Measurements from ENCODE around the gene GABARAP. TPM values are rescaled to one million over a fixed set of nuclear protein-coding genes. Genes with fewer than 3 reads are reported as not detected.

Gene GABARAP
- total and polyA plus RNA-seq, 2 of the 13 experiments (the other 11 are each of a cell fraction or from before 2014, with no cell fraction given) = 161 to 310 TPM

DNA sequence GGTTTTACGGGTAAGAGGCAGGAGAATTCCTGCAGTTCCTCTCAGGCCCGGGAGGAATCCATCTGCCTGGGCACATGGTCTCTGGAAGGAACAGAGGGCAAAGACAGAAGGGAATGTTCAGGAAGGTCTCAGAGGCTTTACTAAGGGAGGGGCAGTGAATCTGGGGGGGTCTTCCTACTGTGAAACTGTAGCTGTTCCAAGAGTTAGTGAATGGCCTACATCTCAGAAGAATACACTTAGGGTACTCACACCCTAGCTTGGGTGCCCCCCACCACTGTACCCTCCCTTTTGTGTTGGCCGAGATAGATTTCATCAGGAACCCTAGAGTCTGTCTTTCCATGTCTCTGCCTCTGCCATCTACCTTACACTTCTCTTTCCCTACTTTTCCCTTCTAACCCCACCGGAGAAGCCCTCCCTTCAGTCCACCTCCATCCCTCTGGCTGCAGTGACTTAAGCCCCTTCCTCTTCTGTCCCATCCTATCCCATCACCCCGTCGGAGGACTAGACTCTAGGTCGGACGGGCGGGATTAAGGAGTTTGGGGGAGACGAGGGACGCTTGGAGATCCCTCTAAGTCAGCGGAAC, 22.9 kb downstream of the GABARAP start (continued):
- TF ChIP-seq, protein P1, sequence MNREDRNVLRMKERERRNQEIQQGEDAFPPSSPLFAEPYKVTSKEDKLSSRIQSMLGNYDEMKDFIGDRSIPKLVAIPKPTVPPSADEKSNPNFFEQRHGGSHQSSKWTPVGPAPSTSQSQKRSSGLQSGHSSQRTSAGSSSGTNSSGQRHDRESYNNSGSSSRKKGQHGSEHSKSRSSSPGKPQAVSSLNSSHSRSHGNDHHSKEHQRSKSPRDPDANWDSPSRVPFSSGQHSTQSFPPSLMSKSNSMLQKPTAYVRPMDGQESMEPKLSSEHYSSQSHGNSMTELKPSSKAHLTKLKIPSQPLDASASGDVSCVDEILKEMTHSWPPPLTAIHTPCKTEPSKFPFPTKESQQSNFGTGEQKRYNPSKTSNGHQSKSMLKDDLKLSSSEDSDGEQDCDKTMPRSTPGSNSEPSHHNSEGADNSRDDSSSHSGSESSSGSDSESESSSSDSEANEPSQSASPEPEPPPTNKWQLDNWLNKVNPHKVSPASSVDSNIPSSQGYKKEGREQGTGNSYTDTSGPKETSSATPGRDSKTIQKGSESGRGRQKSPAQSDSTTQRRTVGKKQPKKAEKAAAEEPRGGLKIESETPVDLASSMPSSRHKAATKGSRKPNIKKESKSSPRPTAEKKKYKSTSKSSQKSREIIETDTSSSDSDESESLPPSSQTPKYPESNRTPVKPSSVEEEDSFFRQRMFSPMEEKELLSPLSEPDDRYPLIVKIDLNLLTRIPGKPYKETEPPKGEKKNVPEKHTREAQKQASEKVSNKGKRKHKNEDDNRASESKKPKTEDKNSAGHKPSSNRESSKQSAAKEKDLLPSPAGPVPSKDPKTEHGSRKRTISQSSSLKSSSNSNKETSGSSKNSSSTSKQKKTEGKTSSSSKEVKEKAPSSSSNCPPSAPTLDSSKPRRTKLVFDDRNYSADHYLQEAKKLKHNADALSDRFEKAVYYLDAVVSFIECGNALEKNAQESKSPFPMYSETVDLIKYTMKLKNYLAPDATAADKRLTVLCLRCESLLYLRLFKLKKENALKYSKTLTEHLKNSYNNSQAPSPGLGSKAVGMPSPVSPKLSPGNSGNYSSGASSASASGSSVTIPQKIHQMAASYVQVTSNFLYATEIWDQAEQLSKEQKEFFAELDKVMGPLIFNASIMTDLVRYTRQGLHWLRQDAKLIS (CRISPR knock-in tag; IDR thresholded peaks at IDR 0.05) = no peak
- TF ChIP-seq, protein P2, sequence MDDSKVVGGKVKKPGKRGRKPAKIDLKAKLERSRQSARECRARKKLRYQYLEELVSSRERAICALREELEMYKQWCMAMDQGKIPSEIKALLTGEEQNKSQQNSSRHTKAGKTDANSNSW (CRISPR knock-in tag; IDR thresholded peaks at IDR 0.05; ENCODE audit: borderline replicate concordance) = no peak
- TF ChIP-seq RAD51 (IDR thresholded peaks at IDR 0.05; ENCODE audit: borderline replicate concordance) = no peak
- no peak for TF ChIP-seq KMT2A (CRISPR knock-in tag; IDR thresholded peaks at IDR 0.05)
- no peak for TF ChIP-seq ZNF329 (CRISPR knock-in tag; IDR thresholded peaks at IDR 0.05; ENCODE audit: low read depth)
- TF ChIP-seq, protein P3, sequence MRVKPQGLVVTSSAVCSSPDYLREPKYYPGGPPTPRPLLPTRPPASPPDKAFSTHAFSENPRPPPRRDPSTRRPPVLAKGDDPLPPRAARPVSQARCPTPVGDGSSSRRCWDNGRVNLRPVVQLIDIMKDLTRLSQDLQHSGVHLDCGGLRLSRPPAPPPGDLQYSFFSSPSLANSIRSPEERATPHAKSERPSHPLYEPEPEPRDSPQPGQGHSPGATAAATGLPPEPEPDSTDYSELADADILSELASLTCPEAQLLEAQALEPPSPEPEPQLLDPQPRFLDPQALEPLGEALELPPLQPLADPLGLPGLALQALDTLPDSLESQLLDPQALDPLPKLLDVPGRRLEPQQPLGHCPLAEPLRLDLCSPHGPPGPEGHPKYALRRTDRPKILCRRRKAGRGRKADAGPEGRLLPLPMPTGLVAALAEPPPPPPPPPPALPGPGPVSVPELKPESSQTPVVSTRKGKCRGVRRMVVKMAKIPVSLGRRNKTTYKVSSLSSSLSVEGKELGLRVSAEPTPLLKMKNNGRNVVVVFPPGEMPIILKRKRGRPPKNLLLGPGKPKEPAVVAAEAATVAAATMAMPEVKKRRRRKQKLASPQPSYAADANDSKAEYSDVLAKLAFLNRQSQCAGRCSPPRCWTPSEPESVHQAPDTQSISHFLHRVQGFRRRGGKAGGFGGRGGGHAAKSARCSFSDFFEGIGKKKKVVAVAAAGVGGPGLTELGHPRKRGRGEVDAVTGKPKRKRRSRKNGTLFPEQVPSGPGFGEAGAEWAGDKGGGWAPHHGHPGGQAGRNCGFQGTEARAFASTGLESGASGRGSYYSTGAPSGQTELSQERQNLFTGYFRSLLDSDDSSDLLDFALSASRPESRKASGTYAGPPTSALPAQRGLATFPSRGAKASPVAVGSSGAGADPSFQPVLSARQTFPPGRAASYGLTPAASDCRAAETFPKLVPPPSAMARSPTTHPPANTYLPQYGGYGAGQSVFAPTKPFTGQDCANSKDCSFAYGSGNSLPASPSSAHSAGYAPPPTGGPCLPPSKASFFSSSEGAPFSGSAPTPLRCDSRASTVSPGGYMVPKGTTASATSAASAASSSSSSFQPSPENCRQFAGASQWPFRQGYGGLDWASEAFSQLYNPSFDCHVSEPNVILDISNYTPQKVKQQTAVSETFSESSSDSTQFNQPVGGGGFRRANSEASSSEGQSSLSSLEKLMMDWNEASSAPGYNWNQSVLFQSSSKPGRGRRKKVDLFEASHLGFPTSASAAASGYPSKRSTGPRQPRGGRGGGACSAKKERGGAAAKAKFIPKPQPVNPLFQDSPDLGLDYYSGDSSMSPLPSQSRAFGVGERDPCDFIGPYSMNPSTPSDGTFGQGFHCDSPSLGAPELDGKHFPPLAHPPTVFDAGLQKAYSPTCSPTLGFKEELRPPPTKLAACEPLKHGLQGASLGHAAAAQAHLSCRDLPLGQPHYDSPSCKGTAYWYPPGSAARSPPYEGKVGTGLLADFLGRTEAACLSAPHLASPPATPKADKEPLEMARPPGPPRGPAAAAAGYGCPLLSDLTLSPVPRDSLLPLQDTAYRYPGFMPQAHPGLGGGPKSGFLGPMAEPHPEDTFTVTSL (CRISPR knock-in tag; IDR thresholded peaks at IDR 0.05; ENCODE audit: borderline replicate concordance) = no peak
- no peak for TF ChIP-seq NAIF1 (CRISPR knock-in tag; IDR thresholded peaks at IDR 0.05; ENCODE audit: borderline replicate concordance)
- TF ChIP-seq, protein P4, sequence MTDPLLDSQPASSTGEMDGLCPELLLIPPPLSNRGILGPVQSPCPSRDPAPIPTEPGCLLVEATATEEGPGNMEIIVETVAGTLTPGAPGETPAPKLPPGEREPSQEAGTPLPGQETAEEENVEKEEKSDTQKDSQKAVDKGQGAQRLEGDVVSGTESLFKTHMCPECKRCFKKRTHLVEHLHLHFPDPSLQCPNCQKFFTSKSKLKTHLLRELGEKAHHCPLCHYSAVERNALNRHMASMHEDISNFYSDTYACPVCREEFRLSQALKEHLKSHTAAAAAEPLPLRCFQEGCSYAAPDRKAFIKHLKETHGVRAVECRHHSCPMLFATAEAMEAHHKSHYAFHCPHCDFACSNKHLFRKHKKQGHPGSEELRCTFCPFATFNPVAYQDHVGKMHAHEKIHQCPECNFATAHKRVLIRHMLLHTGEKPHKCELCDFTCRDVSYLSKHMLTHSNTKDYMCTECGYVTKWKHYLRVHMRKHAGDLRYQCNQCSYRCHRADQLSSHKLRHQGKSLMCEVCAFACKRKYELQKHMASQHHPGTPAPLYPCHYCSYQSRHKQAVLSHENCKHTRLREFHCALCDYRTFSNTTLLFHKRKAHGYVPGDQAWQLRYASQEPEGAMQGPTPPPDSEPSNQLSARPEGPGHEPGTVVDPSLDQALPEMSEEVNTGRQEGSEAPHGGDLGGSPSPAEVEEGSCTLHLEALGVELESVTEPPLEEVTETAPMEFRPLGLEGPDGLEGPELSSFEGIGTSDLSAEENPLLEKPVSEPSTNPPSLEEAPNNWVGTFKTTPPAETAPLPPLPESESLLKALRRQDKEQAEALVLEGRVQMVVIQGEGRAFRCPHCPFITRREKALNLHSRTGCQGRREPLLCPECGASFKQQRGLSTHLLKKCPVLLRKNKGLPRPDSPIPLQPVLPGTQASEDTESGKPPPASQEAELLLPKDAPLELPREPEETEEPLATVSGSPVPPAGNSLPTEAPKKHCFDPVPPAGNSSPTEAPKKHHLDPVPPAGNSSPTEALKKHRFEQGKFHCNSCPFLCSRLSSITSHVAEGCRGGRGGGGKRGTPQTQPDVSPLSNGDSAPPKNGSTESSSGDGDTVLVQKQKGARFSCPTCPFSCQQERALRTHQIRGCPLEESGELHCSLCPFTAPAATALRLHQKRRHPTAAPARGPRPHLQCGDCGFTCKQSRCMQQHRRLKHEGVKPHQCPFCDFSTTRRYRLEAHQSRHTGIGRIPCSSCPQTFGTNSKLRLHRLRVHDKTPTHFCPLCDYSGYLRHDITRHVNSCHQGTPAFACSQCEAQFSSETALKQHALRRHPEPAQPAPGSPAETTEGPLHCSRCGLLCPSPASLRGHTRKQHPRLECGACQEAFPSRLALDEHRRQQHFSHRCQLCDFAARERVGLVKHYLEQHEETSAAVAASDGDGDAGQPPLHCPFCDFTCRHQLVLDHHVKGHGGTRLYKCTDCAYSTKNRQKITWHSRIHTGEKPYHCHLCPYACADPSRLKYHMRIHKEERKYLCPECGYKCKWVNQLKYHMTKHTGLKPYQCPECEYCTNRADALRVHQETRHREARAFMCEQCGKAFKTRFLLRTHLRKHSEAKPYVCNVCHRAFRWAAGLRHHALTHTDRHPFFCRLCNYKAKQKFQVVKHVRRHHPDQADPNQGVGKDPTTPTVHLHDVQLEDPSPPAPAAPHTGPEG (CRISPR knock-in tag; IDR thresholded peaks at IDR 0.05) = peak; percentile 15; the same call in 1 of the 2 replicates
- no peak for TF ChIP-seq KLF9 (CRISPR knock-in tag; IDR thresholded peaks at IDR 0.05; ENCODE audit: low read depth)
- 0 out of 2 replicates have a peak, but pooled peaks have one; percentile 6 for TF ChIP-seq FIP1L1 (IDR thresholded peaks at IDR 0.05; ENCODE audit: borderline replicate concordance, insufficient read depth, low read depth, low read length)
- TF ChIP-seq HNF4G (IDR thresholded peaks at IDR 0.05; ENCODE audit: borderline replicate concordance, low read depth, low read length) = no peak
- no peak for TF ChIP-seq HNF4G (CRISPR knock-in tag; IDR thresholded peaks at IDR 0.05; ENCODE audit: borderline replicate concordance, low read depth)
- TF ChIP-seq ZNF773 (CRISPR knock-in tag; IDR thresholded peaks at IDR 0.05; ENCODE audit: borderline replicate concordance) = no peak
